NB4 (cell line): ENCODE measurements around the gene FGF13.

ENCODE experiments used
- DNase-seq: peaks from one replicate; pipeline ENCODE4 v3.0.0; 2010; ENCODE audit warnings: low read depth
- H3K4me3 ChIP-seq: one replicate; pipeline ENCODE4 v1.5.1; 2011; ENCODE audit warnings: mild to moderate bottlenecking, low read depth, low read length, moderate library complexity
- CTCF ChIP-seq: IDR thresholded peaks from one replicate; pipeline ENCODE4 v1.5.1; 2012; ENCODE audit warnings: low read depth, low read length
- MYC ChIP-seq: IDR thresholded peaks from 2 replicates; pipeline ENCODE4 v1.6.1; 2011; ENCODE audit warnings: low read depth, low read length
- POLR2A ChIP-seq: IDR thresholded peaks from 2 replicates; pipeline ENCODE4 v1.6.1; 2011; ENCODE audit warnings: mild to moderate bottlenecking; ENCODE audit not compliant: insufficient read length; ENCODE audit errors: extremely low read depth
- TF ChIP-seq, protein P1 (sequence below): IDR thresholded peaks from 2 replicates; pipeline ENCODE4 v1.6.1; 2011; ENCODE audit warnings: low read depth, low read length

FGF13 gene

DNA sequence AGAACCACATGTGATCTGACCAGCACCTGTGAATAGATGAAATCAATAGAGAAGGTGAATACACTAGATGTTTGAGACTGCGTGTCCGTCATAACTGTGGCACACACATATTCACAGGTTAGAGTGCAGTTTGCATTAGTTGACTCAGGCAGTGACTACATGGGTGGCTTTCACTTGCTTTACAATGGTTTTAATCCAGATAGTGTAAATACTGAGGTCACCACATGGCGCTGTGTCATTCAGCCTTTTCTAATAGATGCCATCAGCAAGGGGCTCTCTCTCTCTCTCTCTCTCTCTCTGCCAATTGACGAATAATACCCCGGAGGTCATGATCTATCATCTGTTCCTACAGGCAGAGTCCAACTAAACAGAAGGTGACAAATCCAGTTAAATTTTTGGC lies 30.7 kb upstream of the FGF13 start:
- TF ChIP-seq, protein P1, sequence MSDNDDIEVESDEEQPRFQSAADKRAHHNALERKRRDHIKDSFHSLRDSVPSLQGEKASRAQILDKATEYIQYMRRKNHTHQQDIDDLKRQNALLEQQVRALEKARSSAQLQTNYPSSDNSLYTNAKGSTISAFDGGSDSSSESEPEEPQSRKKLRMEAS = no peak
- TF ChIP-seq CTCF (no peak), MYC (no peak), POLR2A (no peak)
- DNase-seq = no peak
- H3K4me3 ChIP-seq = no peak overlapping the region

GRCh38 chrX:138740341-138740740 lies 28.8 kb upstream of the FGF13 start:
- no peak for DNase-seq
- TF ChIP-seq MYC = no peak
- TF ChIP-seq POLR2A = no peak
- TF ChIP-seq CTCF = no peak
- TF ChIP-seq, protein P1 = no peak
- H3K4me3 ChIP-seq = no peak overlapping the region

GRCh38 chrX:138723301-138723700 lies 11.8 kb upstream of the FGF13 start:
- TF ChIP-seq MYC = no peak
- TF ChIP-seq, protein P1 = no peak
- no peak for TF ChIP-seq POLR2A
- no peak for TF ChIP-seq CTCF
- no peak for DNase-seq
- H3K4me3 ChIP-seq = no peak overlapping the region

- DNase-seq = no peak
- H3K4me3 ChIP-seq = no peak overlapping the region
- TF ChIP-seq POLR2A (no peak), MYC (no peak), CTCF (no peak)
- TF ChIP-seq, protein P1 = no peak
Measured at GRCh38 chrX:138719396-138719795, 7.9 kb upstream of the FGF13 start.

GRCh38 chrX:138718941-138719340 lies 7.4 kb upstream of the FGF13 start:
- TF ChIP-seq, protein P1 = no peak
- no peak for TF ChIP-seq MYC
- no peak for TF ChIP-seq POLR2A
- no peak for TF ChIP-seq CTCF
- no peak overlapping the region for H3K4me3 ChIP-seq

DNA sequence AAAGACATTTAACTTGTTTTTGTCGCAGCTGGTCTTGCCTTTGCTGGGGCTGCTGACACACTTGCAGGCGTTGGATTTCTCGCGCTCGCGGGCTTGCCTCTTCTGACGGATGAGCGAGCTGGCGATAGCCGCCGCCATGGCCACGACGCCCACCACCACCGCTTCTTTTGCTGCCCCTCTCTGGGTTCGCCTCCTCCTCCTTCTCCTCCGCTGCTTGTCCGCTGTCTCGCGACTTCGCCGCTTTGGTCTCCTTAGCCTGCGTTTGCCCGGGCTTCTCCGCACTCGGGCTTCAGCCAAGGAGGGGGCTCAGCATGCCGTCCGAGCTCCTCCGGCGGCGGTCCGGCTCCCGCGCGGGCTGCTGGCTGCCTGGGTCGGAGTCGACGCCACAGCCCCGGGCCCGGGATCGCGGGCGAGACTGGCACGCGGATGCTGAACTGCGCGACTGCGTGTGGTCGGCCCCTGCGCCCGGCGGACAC lies 613 bp downstream of the FGF13 start:
- TF ChIP-seq, protein P1 = no peak
- TF ChIP-seq POLR2A (no peak), MYC (no peak), CTCF (no peak)
- no peak overlapping the region for H3K4me3 ChIP-seq
- DNase-seq = no peak

More at GRCh38 chrX:138718941-138719340, 7.4 kb upstream of the FGF13 start:
- no peak for DNase-seq
